Thymus (tissue), 11 donors: ENCODE results near the gene TEP1. TPM values are rescaled to one million over a fixed set of nuclear protein-coding genes. Genes with fewer than 3 reads are reported as not detected.
A peak's percentile ranks its signal among the peaks of the same experiment; 100 is the strongest.
"Not testable (repeated sequence)": the region's sequence is repeated elsewhere in the genome, so short reads cannot be mapped to it uniquely, and the experiment has no call there.

Source experiments
- DNase-seq, 9 donors: peaks; one replicate each; pipeline ENCODE4 v3.0.0-alpha.2; 2013; ENCODE audit warnings: low spot score in 9 of 9, low read depth in 6 of 9, missing footprints in 1 of 9
- H3K27ac ChIP-seq, 2 donors: one replicate each; pipeline ENCODE4 v1.5.1; 2013; ENCODE audit warnings: control low read depth in 1 of 2, low read depth in 1 of 2, low read length in 1 of 2, mild to moderate bottlenecking in 1 of 2, moderate library complexity in 1 of 2
- H3K27me3 ChIP-seq, 2 donors: one replicate each; pipeline ENCODE4 v1.5.1; 2013; ENCODE audit warnings: low read length in 1 of 2; ENCODE audit not compliant: control insufficient read depth in 2 of 2, insufficient read depth in 1 of 2
- H3K36me3 ChIP-seq, 2 donors: one replicate each; pipeline ENCODE4 v1.5.1; 2013; ENCODE audit warnings: low read length in 1 of 2, mild to moderate bottlenecking in 1 of 2, moderate library complexity in 1 of 2; ENCODE audit not compliant: control insufficient read depth in 2 of 2, insufficient read depth in 2 of 2
- H3K4me1 ChIP-seq, 2 donors: one replicate each; pipeline ENCODE4 v1.5.1; 2013; ENCODE audit warnings: low read length in 2 of 2; ENCODE audit not compliant: control insufficient read depth in 2 of 2, insufficient read depth in 2 of 2
- H3K4me3 ChIP-seq, 2 donors: one replicate each; pipeline ENCODE4 v1.5.1; 2013; ENCODE audit warnings: low read length in 2 of 2, control low read depth in 1 of 2, mild to moderate bottlenecking in 1 of 2
- H3K9me3 ChIP-seq, 2 donors: one replicate each; pipeline ENCODE4 v1.5.1; 2013; ENCODE audit warnings: low read length in 1 of 2, mild to moderate bottlenecking in 1 of 2; ENCODE audit not compliant: control insufficient read depth in 2 of 2, insufficient read depth in 1 of 2
- WGBS: extraction: QIAGEN DNeasy Blood & Tissue Kit; methylation state at CpG from one replicate; pipeline ENCODE4 v1.1.7; 2013; 5-methylcytosine and 5-hydroxymethylcytosine counted together
- polyA plus RNA-seq: library from polyadenylated mRNA; stranded (reverse); fragments of 200-250 nt; gene quantifications from one replicate; pipeline ENCODE4 v1.2.3, GENCODE V29; 2013
- total RNA-seq: library from RNA; stranded (reverse); fragments of 120-200 nt; gene quantifications from one replicate; pipeline ENCODE4 v1.2.4, GENCODE V29; 2013
- donor health status: healthy.

Gene TEP1
- total and polyA plus RNA-seq, 2 donors, result 15.4 to 34.5 TPM

DNA sequence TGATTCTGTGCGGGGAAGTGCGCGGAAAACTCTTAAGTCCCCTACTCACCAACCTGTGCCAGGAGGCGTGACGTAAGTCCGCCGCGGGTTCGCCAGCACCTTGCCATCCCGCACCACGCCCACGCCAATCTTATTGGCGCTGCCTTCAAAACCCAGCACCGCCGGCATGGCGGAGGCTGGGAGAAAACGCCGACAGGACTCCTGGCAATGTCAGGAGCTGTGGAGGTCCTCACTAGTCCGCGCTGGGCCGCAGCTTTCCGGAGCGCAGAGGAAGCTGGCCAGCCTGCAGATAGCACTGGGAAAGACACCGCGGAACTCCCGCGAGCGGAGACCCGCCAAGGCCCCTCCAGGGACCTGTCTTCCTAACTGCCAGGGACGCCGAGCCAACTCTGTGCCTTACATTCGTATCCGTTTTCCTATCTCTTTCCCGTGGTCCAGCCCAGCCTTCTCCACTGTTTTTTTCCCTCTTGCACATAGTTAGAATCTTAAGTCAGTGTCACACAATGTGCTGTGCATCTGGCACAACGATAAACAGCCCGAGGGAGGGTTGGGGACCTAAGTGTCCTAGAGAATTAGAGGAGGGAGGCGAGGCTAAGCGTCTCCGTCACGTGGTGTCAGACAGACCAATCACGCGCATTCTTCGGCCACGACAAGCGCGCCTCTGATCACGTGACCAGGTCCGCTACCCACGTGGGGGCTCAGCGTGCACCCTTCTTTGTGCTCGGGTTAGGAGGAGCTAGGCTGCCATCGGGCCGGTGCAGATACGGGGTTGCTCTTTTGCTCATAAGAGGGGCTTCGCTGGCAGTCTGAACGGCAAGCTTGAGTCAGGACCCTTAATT, 41.4 kb upstream of the TEP1 start, which contains the start of the genes APEX1 and OSGEP:
TSS of gene APEX1 (plus strand) at position 711 of the 839 bp plus-strand sequence. CDS start 420 bp downstream, outside the sequence.
TSS of gene OSGEP (minus strand) at position 297 of the 839 bp plus-strand sequence. CDS start at position 168, 129 bp downstream.
- under 1% methylated on average over 56 of the region's 56 CpGs for WGBS
- Histone ChIP-seq H3K36me3 (peaks cover 45 to 51% of the 10 kb centered on the region in 2 donors), H3K4me1 (peaks cover 16 to 18% of the 10 kb centered on the region in 2 donors), H3K4me3 (peak within 1 kb of the TSS; percentile 76 to 86), H3K27ac (peak within 1 kb of the TSS; percentile 96 to 99), H3K9me3 (no peaks in the 10 kb centered on the region), H3K27me3 (no peaks in the 10 kb centered on the region)
- peak; percentile 98 to 100 (median 99) for DNase-seq

DNA sequence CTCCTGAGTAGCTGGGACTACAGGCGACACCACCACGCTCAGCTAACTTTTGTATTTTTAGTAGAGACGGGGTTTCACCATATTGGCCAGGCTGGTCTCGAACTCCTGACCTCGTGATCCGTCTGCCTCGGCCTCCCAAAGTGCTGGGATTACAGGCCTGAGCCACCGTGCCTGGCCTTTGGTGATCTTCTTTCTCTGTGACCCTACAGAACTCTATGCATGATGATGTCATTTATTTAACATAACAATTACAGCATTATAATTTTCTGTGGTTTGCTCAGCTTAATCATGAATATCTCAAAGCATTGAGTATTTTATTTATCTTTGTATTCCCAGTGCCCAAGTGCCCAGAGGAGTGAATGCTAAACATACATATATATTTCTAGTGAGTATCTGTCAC, 39.5 kb upstream of the TEP1 start:
- H3K27me3 ChIP-seq, H3K4me3 ChIP-seq, DNase-seq, H3K9me3 ChIP-seq, H3K27ac ChIP-seq: not testable (repeated sequence)
- WGBS, result 98% methylated on average over 8 of the region's 8 CpGs
- H3K36me3 ChIP-seq, result peaks cover 46 to 51% of the 10 kb centered on the region in 2 donors
- peaks cover 16 to 18% of the 10 kb centered on the region in 2 donors for H3K4me1 ChIP-seq

DNA sequence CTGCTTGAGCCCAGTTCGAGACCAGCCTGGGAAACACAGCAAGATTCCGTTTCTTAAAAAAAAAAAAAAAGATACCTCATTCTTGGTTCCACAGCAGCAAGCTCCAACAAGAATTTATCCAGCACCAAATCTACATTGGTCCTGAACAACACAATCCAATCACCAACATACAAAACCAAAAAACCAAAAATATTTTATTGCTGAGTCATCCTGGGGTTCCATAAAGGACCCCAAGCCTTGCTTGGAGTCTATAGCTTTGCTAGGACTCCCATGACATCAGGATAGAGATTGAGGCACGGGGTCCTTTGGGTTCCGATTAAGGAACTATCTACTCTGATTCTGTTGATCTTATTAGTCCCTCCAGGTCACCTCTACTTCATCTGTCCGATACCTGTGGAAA, 33.6 kb upstream of the TEP1 start:
- Histone ChIP-seq H3K27ac (no peak overlapping the region), H3K9me3 (no peaks in the 10 kb centered on the region), H3K27me3 (no peaks in the 10 kb centered on the region), H3K36me3 (peaks cover 52 to 53% of the 10 kb centered on the region in 2 donors), H3K4me1 (peaks cover 0 to under 1% of the 10 kb centered on the region in 2 donors), H3K4me3 (no peak overlapping the region)
- DNase-seq, result no peak
- WGBS, result 98% methylated on average over 5 of the region's 5 CpGs

DNA sequence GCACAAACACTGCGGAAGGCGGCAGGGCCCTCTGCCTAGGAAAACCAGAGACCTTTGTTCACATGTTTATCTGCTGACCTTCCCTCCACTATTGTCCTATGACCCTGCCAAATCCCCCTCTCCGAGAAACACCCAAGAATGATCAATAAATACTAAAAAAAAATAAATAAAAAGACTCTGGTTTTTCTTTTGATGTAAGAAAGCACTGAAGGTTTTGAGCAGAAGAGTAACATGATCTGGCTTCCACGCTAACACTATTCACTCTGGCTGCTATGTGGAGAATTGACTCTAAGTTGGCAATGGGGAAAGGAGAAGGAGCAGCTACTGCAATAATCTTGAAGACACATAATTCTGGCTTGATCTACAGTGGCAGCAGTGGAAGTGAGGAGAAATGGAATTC, 30.3 kb upstream of the TEP1 start:
- H3K27me3 ChIP-seq, H3K9me3 ChIP-seq, H3K27ac ChIP-seq, H3K4me3 ChIP-seq, DNase-seq: not testable (repeated sequence)
- Histone ChIP-seq H3K4me1 (peaks cover 9 to 13% of the 10 kb centered on the region in 2 donors), H3K36me3 (peaks cover 30 to 31% of the 10 kb centered on the region in 2 donors)
- 98% methylated on average over 2 of the region's 4 CpGs for WGBS

DNA sequence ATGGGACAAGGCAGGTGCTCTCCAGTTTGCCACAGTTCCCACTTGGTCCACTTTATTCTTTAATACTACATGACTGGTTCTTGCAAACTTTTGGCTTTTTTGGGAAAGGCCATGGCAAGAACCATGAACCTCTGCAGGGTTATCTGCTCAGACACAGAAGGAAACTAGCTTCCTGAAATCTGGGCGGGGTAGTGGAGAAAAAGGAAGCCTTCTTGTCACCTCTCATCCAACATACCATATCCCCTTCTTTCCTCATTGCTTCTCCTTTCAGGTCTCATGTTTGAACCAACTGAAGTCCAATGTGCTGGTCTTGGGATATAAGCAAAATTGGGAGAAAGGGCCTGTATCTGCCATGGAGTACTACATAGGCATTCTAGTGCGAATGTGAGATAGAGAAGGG, 28.2 kb upstream of the TEP1 start:
- peak overlapping the region; percentile 73 to 74 for H3K27ac ChIP-seq
- H3K27me3 ChIP-seq, result no peaks in the 10 kb centered on the region
- no peaks in the 10 kb centered on the region for H3K9me3 ChIP-seq
- peaks cover 8 to 10% of the 10 kb centered on the region in 2 donors for H3K36me3 ChIP-seq
- peaks cover 9 to 13% of the 10 kb centered on the region in 2 donors for H3K4me1 ChIP-seq
- H3K4me3 ChIP-seq, result no peak overlapping the region
- no peak for DNase-seq
- 78% methylated on average over 2 of the region's 2 CpGs for WGBS

DNA sequence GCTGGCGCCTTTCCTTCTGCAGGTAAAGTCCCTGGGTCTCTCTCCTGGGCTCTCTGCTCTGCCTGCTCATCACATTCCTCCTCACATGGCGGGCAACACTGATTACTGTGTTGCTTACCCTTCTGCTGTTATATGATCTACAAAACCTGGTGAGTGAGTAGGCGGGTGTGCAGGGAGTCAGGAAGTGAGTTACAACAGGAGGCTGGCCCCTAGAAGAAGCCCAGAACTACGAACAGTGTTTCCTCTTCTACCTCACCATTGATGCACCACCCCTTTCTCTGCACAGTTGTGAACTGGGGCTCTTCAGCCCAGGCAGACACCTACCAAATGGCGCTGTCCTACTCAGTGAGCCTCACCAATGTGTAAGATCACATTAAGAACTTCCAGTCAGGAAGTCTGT, 27.6 kb upstream of the TEP1 start:
- Histone ChIP-seq H3K9me3 (no peaks in the 10 kb centered on the region), H3K4me1 (peaks cover 9 to 13% of the 10 kb centered on the region in 2 donors), H3K27ac (peak overlapping the region; percentile 73 to 74), H3K4me3 (no peak overlapping the region), H3K36me3 (peaks cover 3 to 5% of the 10 kb centered on the region in 2 donors), H3K27me3 (no peaks in the 10 kb centered on the region)
- 64% methylated on average over 5 of the region's 5 CpGs for WGBS
- DNase-seq, result peak in 2 of 9 donors; percentile 42 to 73

DNA sequence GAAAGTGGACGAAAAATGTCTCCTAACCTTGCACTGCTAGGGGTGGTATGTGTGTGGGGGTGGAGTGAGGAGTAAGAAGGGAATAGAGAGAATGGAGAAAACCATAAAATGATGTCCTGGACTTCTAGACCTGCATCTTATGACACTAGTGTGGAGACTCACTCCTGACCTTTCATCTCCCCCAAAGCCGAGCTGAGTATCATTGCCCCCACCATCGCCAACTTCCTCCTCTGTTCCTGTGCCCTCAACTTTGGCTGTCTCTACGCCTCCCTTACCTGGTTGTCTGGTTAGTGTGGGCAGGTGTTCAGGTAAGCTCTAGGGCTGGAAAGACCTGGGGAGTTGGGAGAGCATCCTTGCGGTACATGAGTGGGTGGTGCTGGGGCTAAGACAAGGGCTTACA, 27.2 kb upstream of the TEP1 start:
- no peak overlapping the region for H3K4me3 ChIP-seq
- H3K36me3 ChIP-seq, result peaks cover 0 to under 1% of the 10 kb centered on the region in 2 donors
- 85% methylated on average over 5 of the region's 5 CpGs for WGBS
- peak overlapping the region; percentile 73 to 74 for H3K27ac ChIP-seq
- no peak for DNase-seq
- peaks cover 9 to 13% of the 10 kb centered on the region in 2 donors for H3K4me1 ChIP-seq
- no peaks in the 10 kb centered on the region for H3K27me3 ChIP-seq
- no peaks in the 10 kb centered on the region for H3K9me3 ChIP-seq

DNA sequence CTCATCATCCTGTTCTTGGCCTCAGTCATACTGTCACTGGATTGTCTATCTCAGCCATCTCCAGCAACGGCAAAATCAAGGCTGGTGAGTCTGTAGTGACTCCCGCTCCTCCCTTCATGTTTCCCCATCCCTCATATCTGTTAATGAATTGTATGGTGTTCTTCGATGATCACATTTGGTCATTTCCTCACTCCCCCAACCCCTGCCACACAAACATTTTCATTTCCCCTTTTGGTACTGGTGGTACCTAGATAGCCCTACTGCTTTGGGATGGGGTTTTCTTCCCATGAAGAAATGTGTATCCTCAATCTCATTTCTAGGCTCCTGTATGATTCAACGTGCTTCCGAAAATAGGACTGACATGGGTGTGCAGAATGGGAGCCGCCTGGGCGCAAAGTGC, 25.4 kb upstream of the TEP1 start:
- 88% methylated on average over 7 of the region's 7 CpGs for WGBS
- no peaks in the 10 kb centered on the region for H3K27me3 ChIP-seq
- no peak overlapping the region for H3K4me3 ChIP-seq
- H3K4me1 ChIP-seq, result peaks cover 9 to 13% of the 10 kb centered on the region in 2 donors
- H3K27ac ChIP-seq, result no peak overlapping the region
- no peak for DNase-seq
- no peaks in the 10 kb centered on the region for H3K9me3 ChIP-seq
- H3K36me3 ChIP-seq, result no peaks in the 10 kb centered on the region

DNA sequence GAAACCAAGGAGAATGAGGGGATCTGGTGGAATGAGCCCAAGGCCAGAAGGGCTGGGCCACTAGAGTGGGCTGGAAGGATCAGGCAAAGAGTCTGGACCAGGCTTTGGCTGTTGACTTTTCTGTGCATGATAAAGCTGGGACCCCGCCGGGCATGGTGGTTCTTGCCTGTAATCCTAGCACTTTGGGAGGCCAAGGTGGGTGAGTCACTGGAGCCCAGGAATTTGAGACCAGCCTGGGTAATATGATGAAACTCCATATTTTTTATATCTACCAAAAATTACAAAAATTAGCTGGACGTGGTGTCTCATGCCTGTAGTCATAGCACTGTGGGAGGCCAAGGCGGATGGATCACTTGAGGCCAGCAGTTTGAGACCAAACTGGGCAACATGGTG, 23.1 kb upstream of the TEP1 start:
- no peak overlapping the region for H3K27ac ChIP-seq
- no peak overlapping the region for H3K4me3 ChIP-seq
- no peak for DNase-seq
- H3K27me3 ChIP-seq, result no peaks in the 10 kb centered on the region
- peaks cover 7% of the 10 kb centered on the region in 2 donors for H3K4me1 ChIP-seq
- no peaks in the 10 kb centered on the region for H3K36me3 ChIP-seq
- H3K9me3 ChIP-seq, result no peaks in the 10 kb centered on the region
- 92% methylated on average over 4 of the region's 4 CpGs for WGBS
